K562 (cell line): ENCODE results near the gene VSIG10L. TPM values are rescaled to one million over a fixed set of nuclear protein-coding genes. Genes with fewer than 3 reads are reported as not detected.

Experiments used
- ATAC-seq: fragments of 200-7000 bp; cut with Tn5 transposase; 3 replicates; pipeline ENCODE4 v1.9.1; 2020; ENCODE audit warnings: moderate library complexity
- BruUV-seq: library from RNA; stranded (reverse); fragments of 400-500 nt; replicated peaks from 2 replicates; lab custom pipeline; 2021; lab: Mats Ljungman, UMichigan
- CTCF ChIA-PET: fragments of 300-600 bp; formaldehyde crosslinking; extraction: SDS; loops from one replicate; lab custom pipeline; 2021; ENCODE audit warnings: low intra/inter-chr PET ratio; lab: Yijun Ruan, JAX
- POLR2A ChIA-PET: fragments of 300-600, 350-650 bp; sonication (Branson Sonifier 250); formaldehyde crosslinking; extraction: SDS; loops from one replicate; lab custom pipeline; 2021; ENCODE audit warnings: antibody characterized with exemption, inconsistent platforms; lab: Yijun Ruan, JAX
- DNase-seq, 4 experiments: peaks; one replicate each; pipeline versions ENCODE4 v3.0.0 to v3.0.0-alpha.2; 2011 to 2018; ENCODE audit warnings: low spot score in 3 of 4, mixed read lengths in 3 of 4; ENCODE audit errors: extremely low read depth in 1 of 4
- FAIRE-seq: peaks from 2 replicates; lab custom pipeline; 2011; peaks lifted over from hg19 to GRCh38; lab: Jason Lieb, UNC
- H2AFZ ChIP-seq: 2 replicates; pipeline ENCODE4 v1.6.0; 2011; ENCODE audit warnings: low read depth, low read length, control low read depth, inconsistent platforms
- H3K27ac ChIP-seq: fragments of 200-600 bp; 3 replicates; pipeline ENCODE4 v1.8.0; 2011; ENCODE audit warnings: low read depth, mild to moderate bottlenecking, control low read depth, inconsistent platforms, low read length, moderate library complexity, mixed read lengths; ENCODE audit errors: extremely low read depth
- H3K27me3 ChIP-seq, 2 experiments: fragments of 300-600 bp in 1 of 2; 2 replicates in 1 of 2; 3 replicates in 1 of 2; pipeline versions ENCODE4 v1.6.0 to v1.8.0; 2011; ENCODE audit warnings: inconsistent platforms in 2 of 2, low read length in 2 of 2, mild to moderate bottlenecking in 1 of 2, mixed read lengths in 1 of 2, moderate library complexity in 1 of 2; ENCODE audit not compliant: control insufficient read depth in 2 of 2, insufficient read depth in 2 of 2
- H3K36me3 ChIP-seq: fragments of 300-600 bp; 3 replicates; pipeline ENCODE4 v1.8.0; 2011; ENCODE audit warnings: mild to moderate bottlenecking, low read length, inconsistent platforms; ENCODE audit not compliant: control insufficient read depth, insufficient read depth
- H3K4me1 ChIP-seq, 2 experiments: fragments of 200-600 bp in 1 of 2; replicated peaks in 1 of 2; 2 replicates in 1 of 2; 3 replicates in 1 of 2; pipeline versions ENCODE4 v1.5.1 to v1.8.0; 2011; ENCODE audit warnings: inconsistent platforms in 2 of 2, low read length in 2 of 2, mild to moderate bottlenecking in 1 of 2, mixed read lengths in 1 of 2, moderate library complexity in 1 of 2; ENCODE audit not compliant: control insufficient read depth in 2 of 2, insufficient read depth in 2 of 2
- H3K4me2 ChIP-seq: 2 replicates; pipeline ENCODE4 v1.6.1; 2011; ENCODE audit warnings: low read length, control low read depth, inconsistent platforms, mixed read lengths; ENCODE audit not compliant: insufficient read depth
- H3K4me3 ChIP-seq: fragments of 200-600 bp; sonication (generic), shearing (Covaris generic); 2 replicates; pipeline ENCODE4 v1.5.1; 2016; ENCODE audit warnings: control low read depth, inconsistent platforms
- H3K79me2 ChIP-seq: fragments of 200-600 bp; 3 replicates; pipeline ENCODE4 v1.8.0; 2011; ENCODE audit warnings: low read length, inconsistent platforms; ENCODE audit not compliant: control insufficient read depth, insufficient read depth
- H3K9ac ChIP-seq, 2 experiments: 2 replicates each; pipeline versions ENCODE4 v1.6.0 to v1.6.1; 2011; ENCODE audit warnings: low read depth in 2 of 2, low read length in 2 of 2, control low read depth in 1 of 2, inconsistent platforms in 1 of 2, mild to moderate bottlenecking in 1 of 2, mixed read lengths in 1 of 2; ENCODE audit not compliant: insufficient read depth in 1 of 2
- H3K9me1 ChIP-seq: one replicate; pipeline ENCODE4 v1.6.0; 2011; ENCODE audit warnings: inconsistent platforms, mild to moderate bottlenecking, low read length, moderate library complexity; ENCODE audit not compliant: control insufficient read depth, insufficient read depth
- H3K9me3 ChIP-seq: replicated peaks from 2 replicates; pipeline ENCODE4 v1.5.1; 2011; ENCODE audit warnings: low read depth, low read length, inconsistent platforms; ENCODE audit not compliant: control insufficient read depth, insufficient read depth
- H4K20me1 ChIP-seq: replicated peaks from 2 replicates; pipeline ENCODE4 v1.6.1; 2011; ENCODE audit warnings: low read length, inconsistent platforms, mixed read lengths; ENCODE audit not compliant: control insufficient read depth, insufficient read depth
- BCOR ChIP-seq: fragments of 450-650 bp; IDR thresholded peaks from 2 replicates; pipeline ENCODE4 v1.6.1; 2016
- CHD4 ChIP-seq: fragments of 200-600 bp; sonication (generic); IDR thresholded peaks from 3 replicates; pipeline ENCODE4 v1.6.1; 2012; ENCODE audit warnings: low read depth, mild to moderate bottlenecking, mixed read lengths, low read length, inconsistent platforms; ENCODE audit not compliant: insufficient read depth, insufficient replicate concordance, poor library complexity, severe bottlenecking
- E2F1 ChIP-seq: sonication (generic); formaldehyde crosslinking; IDR thresholded peaks from 2 replicates; pipeline ENCODE4 v1.8.1; 2023; ENCODE audit warnings: mild to moderate bottlenecking, missing genetic modification reagents, moderate library complexity
- ESRRB ChIP-seq: fragments of 250-450 bp; sonication (Bioruptor Pico); IDR thresholded peaks from 2 replicates; pipeline ENCODE4 v1.5.0; 2020; ENCODE audit warnings: mild to moderate bottlenecking, moderate library complexity, borderline replicate concordance
- ETV1 ChIP-seq: fragments of 450-650 bp; conservative IDR thresholded peaks from 2 replicates; pipeline ENCODE4 v1.6.1; 2016; ENCODE audit warnings: missing genetic modification characterization, control low read depth, low read depth, missing compliant biosample characterization
- GABPA ChIP-seq: fragments of 200-800 bp; sonication (Bioruptor generic); conservative IDR thresholded peaks from 2 replicates; pipeline ENCODE4 v1.6.1; 2016; ENCODE audit warnings: low read depth, missing genetic modification characterization, missing compliant biosample characterization
- MNT ChIP-seq, 2 experiments: fragments of 450-650 bp; conservative IDR thresholded peaks; 2 replicates each; pipeline ENCODE4 v1.6.1; 2017; ENCODE audit warnings: mild to moderate bottlenecking in 2 of 2, moderate library complexity in 2 of 2
- NONO ChIP-seq, 2 experiments: fragments of 200-400 bp in 1 of 2; fragments of 450-650 bp in 1 of 2; formaldehyde crosslinking in 1 of 2; IDR thresholded peaks; 2 replicates each; pipeline ENCODE4 v1.6.1; 2017; ENCODE audit warnings: low read depth in 2 of 2, mild to moderate bottlenecking in 2 of 2, moderate library complexity in 2 of 2, low read length in 1 of 2
- PREB ChIP-seq: sonication (generic); formaldehyde crosslinking; IDR thresholded peaks from 2 replicates; pipeline ENCODE4 v1.8.1; 2023; ENCODE audit warnings: mild to moderate bottlenecking, missing genetic modification reagents
- RCOR1 ChIP-seq, 2 experiments: IDR thresholded peaks; 2 replicates each; pipeline ENCODE4 v1.6.1; 2012; ENCODE audit warnings: low read depth in 2 of 2, low read length in 2 of 2, borderline replicate concordance in 1 of 2, improper control_type of control experiment in 1 of 2
- ZNF121 ChIP-seq: sonication (generic); formaldehyde crosslinking; conservative IDR thresholded peaks from 2 replicates; pipeline ENCODE4 v1.8.0; 2022; ENCODE audit warnings: missing genetic modification reagents
- ZNF551 ChIP-seq: fragments of 250-450 bp; sonication (Bioruptor Pico); IDR thresholded peaks from 2 replicates; pipeline ENCODE4 v1.5.0; 2021; ENCODE audit warnings: mild to moderate bottlenecking, moderate library complexity
- ZNF766 ChIP-seq: fragments of 200-800 bp; sonication (Bioruptor generic); conservative IDR thresholded peaks from 2 replicates; pipeline ENCODE4 v1.6.1; 2016; ENCODE audit warnings: missing genetic modification characterization, missing compliant biosample characterization
- ZSCAN32 ChIP-seq: fragments of 450-650 bp; formaldehyde crosslinking; IDR thresholded peaks from 2 replicates; pipeline ENCODE4 v1.4.0; 2020; ENCODE audit warnings: mild to moderate bottlenecking, moderate library complexity
- WGBS: fragments of 100-300 bp; shearing (Covaris generic); methylation state at CpG from one replicate; pipeline ENCODE4 v1.1.6; 2016; ENCODE audit warnings: low coverage, mixed read lengths; ENCODE audit not compliant: insufficient coverage; ENCODE audit errors: missing lambda C conversion rate; 5-methylcytosine and 5-hydroxymethylcytosine counted together
- in situ Hi-C: fragments of 300-500 bp; cut with MboI; formaldehyde crosslinking; loops from 4 replicates; pipeline ENCODE4 v1.15.0; 2018; ENCODE audit warnings: inconsistent platforms, mixed read lengths
- intact Hi-C: fragments of 100-400 bp; cut with micrococcal nuclease; formaldehyde crosslinking; loops from 2 replicates; pipeline ENCODE4 v1.14.2; 2022
- polyA plus RNA-seq, 8 experiments: library from polyadenylated mRNA; depleted of rRNA in 4 of 8; stranded (reverse) in 5 of 8; unstranded in 3 of 8; fragments of >200 nt; fragmentation: Nextera tagmentation in 2 of 8; fragmentation: Illumina TruSeq in 1 of 8; extraction: Ambion mirVana in 2 of 8; extraction: Trizol in 1 of 8; gene quantifications; 2 replicates each; pipeline versions ENCODE4 v1.2.1 to v1.2.3, GENCODE V29; 2011 to 2014; ENCODE audit warnings: inconsistent platforms in 1 of 8, missing spikeins in 1 of 8
- total RNA-seq, 7 experiments: library from RNA; depleted of rRNA in 6 of 7; stranded (reverse); fragments of >200 nt in 6 of 7; fragmentation: Illumina TruSeq in 2 of 7; extraction: Trizol in 2 of 7; gene quantifications; 2 replicates each; pipeline versions ENCODE4 v1.2.1 to v1.2.3, GENCODE V29; 2011 to 2021; ENCODE audit warnings: low replicate concordance in 1 of 7

The VSIG10L gene
- total and polyA plus RNA-seq, 9 of the 15 experiments (the other 6 are each of a cell fraction or from before 2014, with no cell fraction given), result 1.1 to 7.6 (median 2.2) TPM

GRCh38 chr19:51341976-51342580 lies at the start of gene VSIG10L (continued):
- TF ChIP-seq ZSCAN32 (no peak), ZNF551 (CRISPR knock-in tag) (no peak), CHD4 (peak; percentile 53), PREB (CRISPR knock-in tag) (no peak), ESRRB (CRISPR knock-in tag) (no peak), RCOR1 (IDR thresholded peaks at IDR 0.05; ENCODE audit: borderline replicate concordance in 1 of 2, low read depth in 2 of 2, low read length in 2 of 2) (0 out of 4 replicates have a peak, but pooled peaks of 1 of the 2 experiments have one; percentile 7)

- peaks cover 19 to 45% of the 10 kb centered on the region in 2 experiments; a peak in 4 of 5 replicates for H3K4me1 ChIP-seq
- peak overlapping the region; percentile 73 for H2AFZ ChIP-seq
- FAIRE-seq (peak; percentile 55), DNase-seq (peak in 1 of 4 experiments; percentile 61), ATAC-seq (no peak)
- no peaks in the 10 kb centered on the region for H3K36me3 ChIP-seq
- H3K79me2 ChIP-seq, result peaks cover 15% of the 10 kb centered on the region; the same call in 2 of the 3 replicates
- H3K27me3 ChIP-seq, result no peaks in the 10 kb centered on the region
- no peaks in the 10 kb centered on the region for H4K20me1 ChIP-seq
- in situ Hi-C loops (no loop called here), intact Hi-C loops (loop anchor here (5.0 kb wide), 1 partner anchor 39 kb away; no protein-coding TSS in a partner anchor)
- peak overlapping the region; percentile 70 for H3K27ac ChIP-seq
- no peaks in the 10 kb centered on the region for H3K9me1 ChIP-seq
- no peaks in the 10 kb centered on the region for H3K9me3 ChIP-seq
- ChIA-PET CTCF (no interaction called here), POLR2A (interaction anchor here (0.6 to 1.3 kb wide), 10 partner anchors 10 to 405 kb away, joined by 3 to 8 read pairs (median 4); no protein-coding TSS in a partner anchor)
- H3K9ac ChIP-seq, result peak overlapping the region; percentile 60 to 85
- no TSS peak for BruUV-seq
- 8% methylated on average over 8 of the region's 8 CpGs for WGBS
- peak overlapping the region; percentile 26 for H3K4me3 ChIP-seq
- H3K4me2 ChIP-seq, result peak overlapping the region; percentile 70
- 0 out of 2 replicates have a peak, but pooled peaks have one; percentile 45 for TF ChIP-seq GABPA
- TF ChIP-seq ZNF766 (CRISPR knock-in tag), result peak; percentile 24; the same call in 1 of the 2 replicates
- no peak for TF ChIP-seq ETV1 (tag)
- 0 out of 4 replicates have a peak, but pooled peaks of 1 of the 2 experiments have one; percentile 11 for TF ChIP-seq NONO (IDR thresholded peaks at IDR 0.05; ENCODE audit: low read depth in 2 of 2, low read length in 1 of 2)
- TF ChIP-seq BCOR, result peak; percentile 85; the same call in 1 of the 2 replicates
- 0 out of 2 replicates have a peak, but pooled peaks have one; percentile 11 for TF ChIP-seq ZNF121 (CRISPR knock-in tag)
- TF ChIP-seq E2F1 (CRISPR knock-in tag), result no peak
- TF ChIP-seq MNT (conservative IDR thresholded peaks at IDR 0.05), result peak in 1 of 2 experiments; percentile 38; a peak in 1 of 4 replicates
Measured at GRCh38 chr19:51391073-51391611, 49.2 kb upstream of the VSIG10L start.
